HG03378 (cell line): ENCODE data around the gene KDM6B.
A peak's percentile ranks its signal among the peaks of the same experiment; 100 is the strongest.

ENCODE experiments used
- ATAC-seq: cut with Tn5 transposase; IDR thresholded peaks from one replicate; pipeline ENCODE4 v1.9.1; 2021; ENCODE audit warnings: mild to moderate bottlenecking, moderate library complexity; ENCODE audit not compliant: unreplicated experiment

Gene KDM6B

GRCh38 chr17:7818746-7819645 is 15.0 kb upstream of the KDM6B start:
- ATAC-seq = no peak

DNA sequence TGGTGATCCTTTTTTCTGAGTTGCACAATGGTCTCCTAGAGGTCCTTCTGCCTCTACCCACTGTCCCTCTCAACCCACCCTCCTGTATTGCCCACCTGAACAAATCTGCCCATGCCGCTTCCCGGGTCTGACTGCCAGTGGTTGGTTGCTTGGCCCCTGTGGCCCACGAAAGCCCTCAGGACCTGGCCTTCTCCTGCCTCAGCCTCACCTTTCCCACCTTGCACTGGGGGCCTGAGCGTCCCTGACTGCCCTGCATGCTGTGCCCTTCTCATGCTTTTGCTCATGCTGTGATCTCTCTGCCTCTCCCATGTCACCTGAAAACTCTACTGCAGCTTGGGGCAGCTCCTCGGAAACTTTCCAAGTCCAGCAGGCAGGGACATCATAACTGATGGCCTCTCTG is 13.8 kb upstream of the KDM6B start:
- no peak for ATAC-seq

DNA sequence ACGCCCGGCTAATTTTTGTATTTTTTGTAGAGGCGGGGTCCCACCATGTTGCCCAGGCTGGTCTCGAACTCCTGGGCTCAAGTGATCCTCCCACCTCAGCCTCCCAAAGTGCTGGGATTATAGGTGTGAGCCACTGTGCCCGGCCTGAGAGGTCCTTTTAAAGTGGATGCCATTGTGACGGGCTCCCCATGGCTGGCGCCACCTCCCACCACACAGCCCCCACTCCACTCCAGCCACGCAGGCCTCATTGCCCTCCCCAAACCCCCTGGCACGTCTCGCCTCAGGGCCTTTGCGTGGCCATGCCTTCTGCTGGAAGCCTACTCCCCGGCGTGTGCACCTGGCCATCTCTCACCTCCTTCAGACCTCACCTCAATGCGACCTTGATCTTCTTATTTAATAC is 11.9 kb upstream of the KDM6B start:
- no peak for ATAC-seq

- ATAC-seq = no peak
These were observed 10.4 kb upstream of the KDM6B start for GRCh38 chr17:7823581-7824001.

GRCh38 chr17:7824021-7824924 is 9.7 kb upstream of the KDM6B start:
- ATAC-seq = no peak

DNA sequence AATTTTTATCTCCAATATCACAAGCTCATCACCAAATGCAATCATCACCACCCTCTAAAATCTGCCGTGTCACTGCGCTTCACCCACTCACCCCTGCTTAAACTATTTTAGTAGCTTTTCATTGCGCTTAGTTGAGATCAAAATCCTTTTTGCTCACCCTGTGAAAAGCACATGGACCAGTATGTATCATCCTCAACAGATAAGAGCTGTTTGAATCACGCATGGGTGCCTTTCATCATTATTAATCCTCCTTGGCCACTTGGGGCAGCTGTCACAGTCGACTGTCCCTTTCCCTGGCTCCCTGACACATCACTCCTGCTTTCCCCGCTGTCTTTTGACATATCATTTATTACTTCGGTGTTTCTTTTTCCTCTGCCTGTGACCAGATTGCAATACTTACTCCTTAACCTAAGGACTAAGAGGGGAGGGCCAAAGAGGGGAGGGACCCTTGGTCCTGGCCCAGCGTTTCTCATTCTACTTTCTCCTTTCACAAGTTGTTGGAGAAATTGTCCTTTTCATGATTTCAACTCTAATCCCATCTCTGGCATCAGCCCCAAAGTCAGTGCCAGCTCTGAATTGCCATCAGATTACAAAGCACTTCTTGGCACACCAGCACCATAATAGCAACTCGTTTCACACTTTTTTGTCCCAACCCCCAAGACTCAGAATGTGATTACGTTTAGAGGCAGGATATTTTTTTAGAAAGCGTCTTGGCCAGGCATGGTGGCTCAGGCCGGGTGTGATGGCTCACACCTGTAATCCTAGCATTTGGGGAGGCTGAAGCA is 8.6 kb upstream of the KDM6B start:
- ATAC-seq = no peak

DNA sequence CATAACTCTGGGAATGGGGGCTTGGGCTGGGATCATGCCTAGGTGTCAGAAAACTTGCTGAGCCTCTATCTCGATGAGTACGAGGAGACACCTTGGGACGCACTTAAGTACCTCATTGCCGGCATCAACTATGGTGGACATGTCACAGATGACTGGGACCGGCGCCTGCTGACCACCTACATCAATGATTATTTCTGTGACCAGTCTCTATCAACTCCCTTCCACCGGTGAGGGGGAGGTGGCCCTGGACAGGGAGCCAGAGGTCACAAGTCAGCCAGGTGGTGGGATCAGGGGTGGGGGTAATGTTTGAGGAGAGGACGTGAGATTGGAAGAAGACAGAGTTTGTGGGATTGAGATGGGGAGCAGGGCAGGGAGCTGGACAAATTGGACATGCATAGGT is 3.4 kb upstream of the KDM6B start:
- ATAC-seq = no peak

GRCh38 chr17:7831233-7831632 is 2.8 kb upstream of the KDM6B start:
- no peak for ATAC-seq

DNA sequence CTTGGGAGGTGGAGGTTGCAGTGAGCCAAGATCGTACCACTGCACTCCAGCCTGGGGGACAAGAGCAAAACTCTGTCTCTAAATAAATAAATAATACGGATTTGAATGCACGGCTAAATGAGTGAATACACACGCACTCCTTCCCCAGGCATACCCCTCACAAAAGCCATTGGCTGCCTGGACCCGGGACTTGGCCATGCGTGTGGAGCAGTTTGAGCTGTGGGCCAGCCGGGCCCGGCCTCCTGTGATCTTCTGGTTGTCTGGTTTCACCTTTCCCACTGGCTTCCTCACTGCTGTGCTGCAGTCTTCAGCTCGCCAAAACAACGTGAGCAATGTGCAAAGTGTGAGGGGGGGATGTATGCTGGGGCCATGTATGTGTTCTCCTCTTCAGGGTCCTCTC is 1.6 kb upstream of the KDM6B start:
- ATAC-seq = no peak

- ATAC-seq = no peak
These were observed 814 bp upstream of the KDM6B start for GRCh38 chr17:7833011-7833794.

DNA sequence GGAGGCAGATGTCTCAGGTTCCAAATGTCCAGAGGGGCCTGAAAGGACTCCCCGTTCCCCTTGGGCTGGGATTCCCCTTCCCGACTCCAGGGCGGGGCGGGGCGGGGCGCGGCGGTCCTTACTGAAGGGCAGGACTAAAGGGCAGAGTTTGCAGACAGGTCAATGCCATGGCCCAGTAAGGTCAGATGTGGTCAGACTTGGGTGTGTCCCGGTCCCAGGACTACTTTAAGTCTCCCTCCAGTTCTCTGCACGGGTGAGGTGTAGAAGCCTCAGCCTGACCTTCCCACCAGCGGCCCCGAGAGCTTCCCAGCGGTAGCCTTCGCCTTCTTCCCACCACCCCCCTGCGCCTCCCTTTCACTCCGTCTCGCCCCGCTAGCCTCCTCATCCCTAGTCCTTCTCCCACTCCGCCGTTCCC is 532 bp downstream of the KDM6B start:
- peak; percentile 11 for ATAC-seq

GRCh38 chr17:7834957-7835813 is 1.2 kb downstream of the KDM6B start:
- ATAC-seq = peak; percentile 24

GRCh38 chr17:7835814-7836595 is 2.0 kb downstream of the KDM6B start:
- ATAC-seq = peak; percentile 23

GRCh38 chr17:7836596-7837407 is 2.8 kb downstream of the KDM6B start:
- no peak for ATAC-seq

- no peak for ATAC-seq
These were observed 3.5 kb downstream of the KDM6B start for GRCh38 chr17:7837408-7838088.

GRCh38 chr17:7838090-7839075 is 4.4 kb downstream of the KDM6B start:
- no peak for ATAC-seq
